H1 (cell line): Measurements from ENCODE around the gene STK40. TPM values are rescaled to one million over a fixed set of nuclear protein-coding genes. Genes with fewer than 3 reads are reported as not detected.

Source experiments
- CTCF ChIA-PET: fragments of 300-600 bp; sonication (Branson Sonifier 250); formaldehyde crosslinking; loops from one replicate; lab custom pipeline; 2021; ENCODE audit not compliant: partially characterized antibody; lab: Charles Lee
- POLR2A ChIA-PET: fragments of 300-600 bp; sonication (Branson Sonifier 250); formaldehyde crosslinking; loops from one replicate; lab custom pipeline; 2021; ENCODE audit warnings: inconsistent platforms; ENCODE audit not compliant: partially characterized antibody; lab: Charles Lee
- DNase-seq, 2 experiments: peaks; one replicate each; pipeline versions ENCODE4 v3.0.0 to v3.0.0-alpha.2; 2010 to 2022; ENCODE audit warnings: low spot score in 2 of 2, low read depth in 1 of 2, mixed read lengths in 1 of 2
- FAIRE-seq: peaks from 2 replicates; lab custom pipeline; 2011; peaks lifted over from hg19 to GRCh38; lab: Jason Lieb, UNC
- H2AFZ ChIP-seq: 2 replicates; pipeline ENCODE4 v1.8.1; 2012; ENCODE audit warnings: low read length, inconsistent platforms
- H2AK5ac ChIP-seq: 2 replicates; pipeline ENCODE4 v1.6.1; 2013; ENCODE audit warnings: low read depth, low read length
- H2BK120ac ChIP-seq: replicated peaks from 2 replicates; pipeline ENCODE3; 2013; ENCODE audit warnings: low read depth, low read length, inconsistent platforms
- H2BK12ac ChIP-seq: 2 replicates; pipeline ENCODE4 v1.6.1; 2013; ENCODE audit warnings: low read depth, low read length
- H2BK15ac ChIP-seq: 2 replicates; pipeline ENCODE4 v1.6.1; 2013; ENCODE audit warnings: low read length
- H2BK20ac ChIP-seq: 2 replicates; pipeline ENCODE4 v1.6.1; 2013; ENCODE audit warnings: low read length
- H2BK5ac ChIP-seq: 2 replicates; pipeline ENCODE4 v1.6.1; 2013; ENCODE audit warnings: low read depth, low read length
- H3K14ac ChIP-seq: 2 replicates; pipeline ENCODE4 v1.6.1; 2013; ENCODE audit warnings: inconsistent platforms; ENCODE audit not compliant: insufficient read length
- H3K18ac ChIP-seq: 2 replicates; pipeline ENCODE4 v1.6.1; 2013; ENCODE audit warnings: low read length; ENCODE audit errors: extremely low read depth
- H3K23ac ChIP-seq: 2 replicates; pipeline ENCODE4 v1.6.1; 2013; ENCODE audit warnings: inconsistent platforms; ENCODE audit not compliant: insufficient read length
- H3K23me2 ChIP-seq: 2 replicates; pipeline ENCODE4 v1.6.1; 2013; ENCODE audit warnings: low read depth, low read length
- H3K27ac ChIP-seq: 2 replicates; pipeline ENCODE4 v1.6.1; 2011; ENCODE audit warnings: low read depth, low read length, inconsistent platforms
- H3K27me3 ChIP-seq, 4 experiments: replicated peaks in 1 of 4; 1 replicate in 1 of 4; 2 replicates in 3 of 4; pipeline versions ENCODE4 v1.6.1 to v1.8.1; 2011 to 2013; ENCODE audit warnings: low read length in 3 of 4, mild to moderate bottlenecking in 3 of 4, inconsistent platforms in 2 of 4, mixed read lengths in 2 of 4, moderate library complexity in 1 of 4; ENCODE audit not compliant: control insufficient read depth in 3 of 4, insufficient read depth in 3 of 4; ENCODE audit errors: extremely low read depth in 1 of 4
- H3K36me3 ChIP-seq, 4 experiments: 2 replicates each; pipeline versions ENCODE4 v1.6.1 to v1.8.1; 2011 to 2013; ENCODE audit warnings: mild to moderate bottlenecking in 4 of 4, low read length in 3 of 4, moderate library complexity in 2 of 4, control low read depth in 1 of 4, inconsistent platforms in 1 of 4; ENCODE audit not compliant: insufficient read depth in 4 of 4, control insufficient read depth in 2 of 4
- H3K4ac ChIP-seq: replicated peaks from 2 replicates; pipeline ENCODE3; 2013; ENCODE audit warnings: low read length, low read depth, mixed read lengths, inconsistent platforms; ENCODE audit not compliant: insufficient read length
- H3K4me1 ChIP-seq, 4 experiments: replicated peaks in 1 of 4; 1 replicate in 1 of 4; 2 replicates in 3 of 4; pipeline versions ENCODE4 v1.6.1 to v1.8.1; 2011 to 2013; ENCODE audit warnings: low read length in 3 of 4, inconsistent platforms in 2 of 4, mixed read lengths in 1 of 4; ENCODE audit not compliant: insufficient read depth in 4 of 4, control insufficient read depth in 3 of 4
- H3K4me2 ChIP-seq, 2 experiments: 2 replicates each; pipeline versions ENCODE4 v1.6.1 to v1.8.1; 2011 to 2013; ENCODE audit warnings: low read depth in 2 of 2, low read length in 2 of 2, control low read depth in 1 of 2, inconsistent platforms in 1 of 2, mild to moderate bottlenecking in 1 of 2; ENCODE audit not compliant: insufficient read depth in 1 of 2
- H3K4me3 ChIP-seq, 4 experiments: fragments of 200-600, 300-600 bp in 1 of 4; sonication (generic), shearing (Covaris generic), sonication (Bioruptor Twin) in 1 of 4; 2 replicates each; pipeline versions ENCODE4 v1.5.1 to v1.8.1; 2011 to 2016; ENCODE audit warnings: low read length in 4 of 4, low read depth in 3 of 4, control low read depth in 2 of 4, inconsistent platforms in 2 of 4, mild to moderate bottlenecking in 2 of 4, mixed read lengths in 1 of 4, moderate library complexity in 1 of 4; ENCODE audit not compliant: insufficient read depth in 2 of 4; ENCODE audit errors: extremely low read depth in 1 of 4
- H3K56ac ChIP-seq: replicated peaks from 2 replicates; pipeline ENCODE3; 2013; ENCODE audit warnings: low read depth, mild to moderate bottlenecking, mixed read lengths, low read length, inconsistent platforms; ENCODE audit not compliant: insufficient read length
- H3K79me1 ChIP-seq: 2 replicates; pipeline ENCODE4 v1.6.1; 2013; ENCODE audit warnings: low read depth, low read length, control low read depth
- H3K79me2 ChIP-seq, 2 experiments: 2 replicates each; pipeline versions ENCODE4 v1.6.1 to v1.8.1; 2012 to 2013; ENCODE audit warnings: low read length in 2 of 2, mild to moderate bottlenecking in 2 of 2, inconsistent platforms in 1 of 2; ENCODE audit not compliant: insufficient read depth in 2 of 2, control insufficient read depth in 1 of 2
- H3K9ac ChIP-seq, 4 experiments: replicated peaks in 1 of 4; 1 replicate in 1 of 4; 2 replicates in 3 of 4; pipeline versions ENCODE4 v1.6.1 to v1.8.1; 2011 to 2013; ENCODE audit warnings: low read depth in 3 of 4, low read length in 3 of 4, control low read depth in 2 of 4, mild to moderate bottlenecking in 2 of 4, moderate library complexity in 2 of 4, inconsistent platforms in 1 of 4; ENCODE audit errors: extremely low read depth in 1 of 4
- H3K9me3 ChIP-seq, 2 experiments: 2 replicates each; pipeline versions ENCODE4 v1.6.1 to v1.8.1; 2012 to 2013; ENCODE audit warnings: mild to moderate bottlenecking in 2 of 2, moderate library complexity in 2 of 2, control low read depth in 1 of 2, inconsistent platforms in 1 of 2, low read depth in 1 of 2, low read length in 1 of 2, mixed read lengths in 1 of 2; ENCODE audit not compliant: insufficient read depth in 2 of 2
- H4K20me1 ChIP-seq, 2 experiments: replicated peaks in 1 of 2; 2 replicates each; pipeline versions ENCODE3 to v1.8.1; 2011 to 2013; ENCODE audit warnings: inconsistent platforms in 2 of 2, low read length in 2 of 2, mild to moderate bottlenecking in 1 of 2; ENCODE audit not compliant: insufficient read depth in 2 of 2, control insufficient read depth in 1 of 2
- H4K5ac ChIP-seq: 2 replicates; pipeline ENCODE4 v1.6.1; 2013; ENCODE audit warnings: low read length, low read depth, mixed read lengths, inconsistent platforms; ENCODE audit not compliant: insufficient read length
- H4K8ac ChIP-seq: 2 replicates; pipeline ENCODE4 v1.8.0; 2013; ENCODE audit warnings: mild to moderate bottlenecking, moderate library complexity, low read length, inconsistent platforms; ENCODE audit not compliant: insufficient read depth; ENCODE audit errors: extremely low read depth
- H4K91ac ChIP-seq: replicated peaks from 2 replicates; pipeline ENCODE3; 2013; ENCODE audit warnings: low read length, mixed read lengths, inconsistent platforms; ENCODE audit not compliant: insufficient read length
- POLR2AphosphoS5 ChIP-seq: IDR thresholded peaks from 2 replicates; pipeline ENCODE4 v1.6.1; 2011; ENCODE audit warnings: low read depth, low read length
- RAD21 ChIP-seq, 2 experiments: IDR thresholded peaks in 1 of 2; conservative IDR thresholded peaks in 1 of 2; 2 replicates each; pipeline ENCODE4 v1.6.1; 2011; ENCODE audit warnings: low read depth in 2 of 2, low read length in 2 of 2, improper control_type of control experiment in 1 of 2, inconsistent platforms in 1 of 2, mild to moderate bottlenecking in 1 of 2, moderate library complexity in 1 of 2
- TCF12 ChIP-seq: IDR thresholded peaks from 2 replicates; pipeline ENCODE4 v1.6.1; 2011; ENCODE audit warnings: low read depth, mild to moderate bottlenecking, low read length
- YY1 ChIP-seq: IDR thresholded peaks from 2 replicates; pipeline ENCODE4 v1.6.1; 2011; ENCODE audit warnings: low read depth, mild to moderate bottlenecking, low read length
- WGBS, 2 experiments: shearing (Covaris generic) in 1 of 2; methylation state at CpG; one replicate each; pipeline versions ENCODE4 v1.1.6 to v1.1.7; 2013 to 2015; ENCODE audit warnings: low lambda C conversion rate in 2 of 2, mixed read lengths in 2 of 2, inconsistent platforms in 1 of 2, low coverage in 1 of 2, missing lambda C conversion rate in 1 of 2; ENCODE audit not compliant: insufficient replicate concordance in 2 of 2, insufficient coverage in 1 of 2, insufficient read length in 1 of 2; ENCODE audit errors: extremely low coverage in 1 of 2, missing lambda C conversion rate in 1 of 2; 5-methylcytosine and 5-hydroxymethylcytosine counted together
- polyA plus RNA-seq, 7 experiments: library from polyadenylated mRNA; depleted of rRNA in 3 of 7; stranded (reverse) in 5 of 7; unstranded in 2 of 7; fragments of >200 nt in 5 of 7; fragments of 200-250 nt in 2 of 7; gene quantifications; 1 replicate in 5 of 7; 2 replicates in 1 of 7; 4 replicates in 1 of 7; pipeline versions ENCODE4 v1.2.1 to v1.2.3, GENCODE V29; 2011 to 2013; ENCODE audit warnings: missing spikeins in 2 of 7, mixed read lengths in 2 of 7
- total RNA-seq: library from RNA; stranded (reverse); fragmentation: NEBNext Ultra II Directional; extraction: Animal tissue kit (Norgen Biotek cat#: 25700); gene quantifications from 2 replicates; pipeline ENCODE4 v1.2.1, GENCODE V29; 2021
- TF ChIP-seq, protein P1 (sequence below): IDR thresholded peaks from 2 replicates; pipeline ENCODE4 v1.6.1; 2012; ENCODE audit warnings: low read length, inconsistent platforms
- TF ChIP-seq, protein P2 (sequence below): IDR thresholded peaks from 2 replicates; pipeline ENCODE4 v1.6.1; 2011; ENCODE audit warnings: low read depth, mild to moderate bottlenecking, low read length; ENCODE audit not compliant: insufficient read depth

STK40 gene
- total and polyA plus RNA-seq, 2 of the 8 experiments (the other 6 are each of a cell fraction or from before 2014, with no cell fraction given) = 13.6 to 28.6 TPM

DNA sequence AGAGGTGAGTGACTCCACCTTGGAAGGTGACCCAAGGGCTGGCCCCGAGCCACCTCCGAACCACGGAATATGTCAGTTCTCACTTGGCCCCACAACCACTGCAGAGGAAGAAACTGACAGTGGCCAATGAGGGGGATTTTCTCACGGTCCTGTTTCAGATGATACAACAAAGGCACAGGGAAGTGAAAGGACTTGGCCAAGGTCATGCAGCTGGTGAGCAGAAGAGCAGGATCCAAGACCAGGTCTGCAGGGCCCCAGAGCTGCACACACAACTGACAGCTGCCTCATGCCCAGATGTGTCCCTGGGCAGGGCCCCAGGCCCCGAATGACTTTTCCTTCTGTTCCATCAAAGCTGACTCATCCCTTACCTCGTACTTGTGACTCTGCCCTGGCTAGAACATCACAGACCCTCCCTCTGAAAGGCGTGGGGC lies 36.5 kb downstream of the STK40 start:
- Histone ChIP-seq H2BK15ac (no peak overlapping the region), H2AK5ac (no peak overlapping the region), H3K23me2 (no peaks in the 10 kb centered on the region), H3K18ac (no peak overlapping the region), H3K79me2 (no peaks in the 10 kb centered on the region), H3K4me2 (no peak overlapping the region), H3K4ac (no peak overlapping the region), H2BK12ac (no peak overlapping the region), H3K4me1 (peaks cover 0 to 6% (median 0%) of the 10 kb centered on the region in 4 experiments; a peak in 1 of 7 replicates), H3K9me3 (no peaks in the 10 kb centered on the region), H2AFZ (no peak overlapping the region), H3K27ac (no peak overlapping the region), H3K23ac (no peak overlapping the region), H3K9ac (no peak overlapping the region), H2BK20ac (no peak overlapping the region), H4K91ac (no peak overlapping the region), H3K56ac (no peak overlapping the region), H4K8ac (no peak overlapping the region), H3K14ac (no peak overlapping the region), H3K36me3 (peaks cover 2 to 21% (median 12%) of the 10 kb centered on the region in 4 experiments; a peak in 5 of 8 replicates), H2BK120ac (no peak overlapping the region), H2BK5ac (no peak overlapping the region), H3K27me3 (no peaks in the 10 kb centered on the region), H4K20me1 (peaks cover 3% of the 10 kb centered on the region in 2 experiments), H3K79me1 (no peaks in the 10 kb centered on the region; the same call in 1 of the 2 replicates), H3K4me3 (no peak overlapping the region), H4K5ac (no peak overlapping the region)
- DNase-seq (no peak), FAIRE-seq (no peak)
- POLR2A ChIA-PET = interaction anchor here (0.5 to 1.6 kb wide), 5 partner anchors 11 to 73 kb away, joined by 3 to 4 read pairs (median 3); partner anchors contain the start of gene EVA1B
- 84% methylated on average over 7 of the region's 7 CpGs; no CpG with 5 or more reads in 1 of the 2 experiments for WGBS, 2 experiments
- TF ChIP-seq POLR2AphosphoS5 (no peak), TCF12 (no peak), RAD21 (IDR thresholded peaks at IDR 0.05 in 1 of 2, conservative IDR thresholded peaks at IDR 0.05 in 1 of 2; ENCODE audit: low read depth in 2 of 2, low read length in 2 of 2) (no peak), YY1 (no peak)
- TF ChIP-seq, protein P1, sequence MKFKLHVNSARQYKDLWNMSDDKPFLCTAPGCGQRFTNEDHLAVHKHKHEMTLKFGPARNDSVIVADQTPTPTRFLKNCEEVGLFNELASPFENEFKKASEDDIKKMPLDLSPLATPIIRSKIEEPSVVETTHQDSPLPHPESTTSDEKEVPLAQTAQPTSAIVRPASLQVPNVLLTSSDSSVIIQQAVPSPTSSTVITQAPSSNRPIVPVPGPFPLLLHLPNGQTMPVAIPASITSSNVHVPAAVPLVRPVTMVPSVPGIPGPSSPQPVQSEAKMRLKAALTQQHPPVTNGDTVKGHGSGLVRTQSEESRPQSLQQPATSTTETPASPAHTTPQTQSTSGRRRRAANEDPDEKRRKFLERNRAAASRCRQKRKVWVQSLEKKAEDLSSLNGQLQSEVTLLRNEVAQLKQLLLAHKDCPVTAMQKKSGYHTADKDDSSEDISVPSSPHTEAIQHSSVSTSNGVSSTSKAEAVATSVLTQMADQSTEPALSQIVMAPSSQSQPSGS = no peak
- TF ChIP-seq, protein P2, sequence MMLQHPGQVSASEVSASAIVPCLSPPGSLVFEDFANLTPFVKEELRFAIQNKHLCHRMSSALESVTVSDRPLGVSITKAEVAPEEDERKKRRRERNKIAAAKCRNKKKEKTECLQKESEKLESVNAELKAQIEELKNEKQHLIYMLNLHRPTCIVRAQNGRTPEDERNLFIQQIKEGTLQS = no peak
- CTCF ChIA-PET = interaction anchor here (2.0 to 13.3 kb wide), 3 partner anchors 8 to 70 kb away, joined by 5 to 150 read pairs (median 27); no protein-coding TSS in a partner anchor
